Osteoblast (primary cell): Measurements from ENCODE around the gene TMCC2. TPM values are rescaled to one million over a fixed set of nuclear protein-coding genes. Genes with fewer than 3 reads are reported as not detected.

Experiments used
- DNase-seq: peaks from one replicate; pipeline ENCODE4 v3.0.0; 2011; ENCODE audit warnings: low spot score, mixed read lengths; ENCODE audit not compliant: insufficient read length; ENCODE audit errors: missing footprints
- H2AFZ ChIP-seq: 2 replicates; pipeline ENCODE4 v1.6.0; 2011; ENCODE audit warnings: mild to moderate bottlenecking, low read length
- H3K27ac ChIP-seq: 2 replicates; pipeline ENCODE4 v1.5.1; 2011; ENCODE audit warnings: mild to moderate bottlenecking, low read depth, low read length, moderate library complexity
- H3K27me3 ChIP-seq: 2 replicates; pipeline ENCODE4 v1.6.0; 2012; ENCODE audit warnings: mild to moderate bottlenecking, control low read depth, inconsistent platforms, low read length, moderate library complexity; ENCODE audit not compliant: insufficient read depth
- H3K36me3 ChIP-seq: 2 replicates; pipeline ENCODE4 v1.5.1; 2011; ENCODE audit warnings: mild to moderate bottlenecking, low read length, control low read depth, moderate library complexity; ENCODE audit not compliant: insufficient read depth
- H3K4me1 ChIP-seq: 2 replicates; pipeline ENCODE4 v1.5.1; 2011; ENCODE audit warnings: mild to moderate bottlenecking, low read length, control low read depth, moderate library complexity; ENCODE audit not compliant: insufficient read depth
- H3K4me2 ChIP-seq: 2 replicates; pipeline ENCODE4 v1.6.0; 2011; ENCODE audit warnings: mild to moderate bottlenecking, low read length; ENCODE audit not compliant: insufficient read depth
- H3K4me3 ChIP-seq: fragments of 200-600 bp; sonication (generic); 3 replicates; pipeline ENCODE4 v1.5.1; 2012; ENCODE audit warnings: mild to moderate bottlenecking, low read length, inconsistent platforms; ENCODE audit not compliant: insufficient read depth
- H3K79me2 ChIP-seq: 2 replicates; pipeline ENCODE4 v1.6.0; 2012; ENCODE audit warnings: mild to moderate bottlenecking, low read length, control low read depth, inconsistent platforms; ENCODE audit not compliant: insufficient read depth
- H3K9me3 ChIP-seq: 2 replicates; pipeline ENCODE4 v1.5.1; 2011; ENCODE audit warnings: low read depth, low read length, control low read depth
- H4K20me1 ChIP-seq: 2 replicates; pipeline ENCODE4 v1.6.0; 2012; ENCODE audit warnings: mild to moderate bottlenecking, low read length, control low read depth; ENCODE audit not compliant: insufficient read depth
- total RNA-seq: library from RNA; depleted of rRNA; stranded (reverse); fragments of >200 nt; gene quantifications from 2 replicates; pipeline ENCODE4 v1.2.3, GENCODE V29; 2012
- TF ChIP-seq, protein P1 (sequence below): IDR thresholded peaks from 2 replicates; pipeline ENCODE4 v1.5.1; 2011; ENCODE audit warnings: mild to moderate bottlenecking, low read depth, low read length, moderate library complexity; ENCODE audit errors: extremely low read depth

TMCC2 gene
- total RNA-seq, 1 donor, result 1.8 TPM

GRCh38 chr1:205261946-205262691 is 34.4 kb downstream of the TMCC2 start:
- H3K4me2 ChIP-seq, result no peak overlapping the region
- peak overlapping the region; percentile 59 for H2AFZ ChIP-seq
- no peak overlapping the region for H3K4me3 ChIP-seq
- H3K27me3 ChIP-seq, result no peaks in the 10 kb centered on the region
- TF ChIP-seq, protein P1, sequence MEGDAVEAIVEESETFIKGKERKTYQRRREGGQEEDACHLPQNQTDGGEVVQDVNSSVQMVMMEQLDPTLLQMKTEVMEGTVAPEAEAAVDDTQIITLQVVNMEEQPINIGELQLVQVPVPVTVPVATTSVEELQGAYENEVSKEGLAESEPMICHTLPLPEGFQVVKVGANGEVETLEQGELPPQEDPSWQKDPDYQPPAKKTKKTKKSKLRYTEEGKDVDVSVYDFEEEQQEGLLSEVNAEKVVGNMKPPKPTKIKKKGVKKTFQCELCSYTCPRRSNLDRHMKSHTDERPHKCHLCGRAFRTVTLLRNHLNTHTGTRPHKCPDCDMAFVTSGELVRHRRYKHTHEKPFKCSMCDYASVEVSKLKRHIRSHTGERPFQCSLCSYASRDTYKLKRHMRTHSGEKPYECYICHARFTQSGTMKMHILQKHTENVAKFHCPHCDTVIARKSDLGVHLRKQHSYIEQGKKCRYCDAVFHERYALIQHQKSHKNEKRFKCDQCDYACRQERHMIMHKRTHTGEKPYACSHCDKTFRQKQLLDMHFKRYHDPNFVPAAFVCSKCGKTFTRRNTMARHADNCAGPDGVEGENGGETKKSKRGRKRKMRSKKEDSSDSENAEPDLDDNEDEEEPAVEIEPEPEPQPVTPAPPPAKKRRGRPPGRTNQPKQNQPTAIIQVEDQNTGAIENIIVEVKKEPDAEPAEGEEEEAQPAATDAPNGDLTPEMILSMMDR, result no peak
- H3K79me2 ChIP-seq, result no peaks in the 10 kb centered on the region
- peaks cover 34% of the 10 kb centered on the region for H3K4me1 ChIP-seq
- no peaks in the 10 kb centered on the region for H4K20me1 ChIP-seq
- H3K9me3 ChIP-seq, result no peaks in the 10 kb centered on the region
- H3K36me3 ChIP-seq, result no peaks in the 10 kb centered on the region
- H3K27ac ChIP-seq, result peak overlapping the region; percentile 10
- DNase-seq, result peak; percentile 91

- no peak overlapping the region for H2AFZ ChIP-seq
- H3K4me2 ChIP-seq, result no peak overlapping the region
Measured at GRCh38 chr1:205262731-205263171, 35.0 kb downstream of the TMCC2 start.

DNA sequence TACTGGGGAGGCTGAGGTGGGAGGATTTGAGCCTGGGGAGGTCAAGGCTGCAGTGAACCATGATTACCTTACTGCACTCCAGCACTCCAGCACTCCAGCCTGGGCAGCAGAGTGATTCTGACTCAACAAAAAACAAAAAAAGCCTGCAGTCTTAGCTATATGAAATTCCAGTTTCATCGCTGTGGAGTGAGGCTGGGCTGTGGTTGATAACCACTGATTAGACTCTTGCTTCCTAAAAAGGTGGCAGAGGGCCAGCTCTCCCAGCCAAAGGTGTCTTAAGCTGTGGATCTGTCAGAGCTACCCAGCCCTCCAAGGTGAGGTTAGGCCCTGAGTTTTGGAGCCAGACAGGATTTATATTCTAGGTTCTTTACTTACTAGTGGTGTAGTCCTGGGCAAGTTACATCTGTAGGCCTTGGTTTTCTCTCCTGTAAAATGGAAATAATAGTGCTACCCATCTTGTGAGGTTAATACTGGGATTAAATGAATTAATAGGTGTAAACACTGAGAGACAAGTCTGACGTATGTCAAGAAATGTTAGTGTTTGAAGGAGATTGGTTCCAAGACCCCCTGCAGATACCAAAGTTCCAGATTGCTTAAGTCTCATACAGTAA is 35.9 kb downstream of the TMCC2 start:
- H2AFZ ChIP-seq, result no peak overlapping the region
- H3K36me3 ChIP-seq, result no peaks in the 10 kb centered on the region
- TF ChIP-seq, protein P1, result no peak
- no peaks in the 10 kb centered on the region for H3K27me3 ChIP-seq
- H3K27ac ChIP-seq, result no peak overlapping the region
- no peaks in the 10 kb centered on the region for H4K20me1 ChIP-seq
- peaks cover 32% of the 10 kb centered on the region for H3K4me1 ChIP-seq
- DNase-seq, result peak; percentile 84
- H3K4me2 ChIP-seq, result no peak overlapping the region
- no peaks in the 10 kb centered on the region for H3K9me3 ChIP-seq
- no peak overlapping the region for H3K4me3 ChIP-seq
- no peaks in the 10 kb centered on the region for H3K79me2 ChIP-seq

More at GRCh38 chr1:205262731-205263171, 35.0 kb downstream of the TMCC2 start:
- Histone ChIP-seq H3K27me3 (no peaks in the 10 kb centered on the region), H4K20me1 (no peaks in the 10 kb centered on the region), H3K4me1 (peaks cover 39% of the 10 kb centered on the region), H3K79me2 (no peaks in the 10 kb centered on the region), H3K27ac (no peak overlapping the region), H3K4me3 (no peak overlapping the region), H3K36me3 (no peaks in the 10 kb centered on the region), H3K9me3 (no peaks in the 10 kb centered on the region)
- TF ChIP-seq, protein P1, result no peak
- peak; percentile 76 for DNase-seq

GRCh38 chr1:205266611-205267305 is 39.0 kb downstream of the TMCC2 start:
- Histone ChIP-seq H3K79me2 (no peaks in the 10 kb centered on the region), H3K4me2 (no peak overlapping the region), H3K27me3 (no peaks in the 10 kb centered on the region), H4K20me1 (no peaks in the 10 kb centered on the region), H2AFZ (no peak overlapping the region), H3K4me3 (no peak overlapping the region), H3K9me3 (no peaks in the 10 kb centered on the region), H3K36me3 (no peaks in the 10 kb centered on the region), H3K27ac (no peak overlapping the region), H3K4me1 (peaks cover 31% of the 10 kb centered on the region)
- peak; percentile 41 for DNase-seq
- TF ChIP-seq, protein P1, result no peak
